ENCODE results near the gene SOBP. TPM values are rescaled to one million over a fixed set of nuclear protein-coding genes. Genes with fewer than 3 reads are reported as not detected.
"Not testable (repeated sequence)": the region's sequence is repeated elsewhere in the genome, so short reads cannot be mapped to it uniquely, and the experiment has no call there.

The SOBP gene
- total RNA-seq, 1 donor from 2014 or later = 0.27 TPM

- intact Hi-C loops (cut with micrococcal nuclease) = no loop called here
Observed at GRCh38 chr6:107546691-107547450, 57.0 kb downstream of the SOBP start.

- intact Hi-C loops (cut with micrococcal nuclease) = no loop called here
Observed at GRCh38 chr6:107547451-107547840, 57.5 kb downstream of the SOBP start.

- intact Hi-C loops (cut with micrococcal nuclease) = no loop called here
Observed at GRCh38 chr6:107550241-107550840, 60.4 kb downstream of the SOBP start.

GRCh38 chr6:107550906-107551305 is 61.0 kb downstream of the SOBP start:
- intact Hi-C loops (cut with micrococcal nuclease) = no loop called here

- intact Hi-C loops (cut with micrococcal nuclease) = not testable (repeated sequence)
Observed at GRCh38 chr6:107553121-107553520, 63.2 kb downstream of the SOBP start.

GRCh38 chr6:107554326-107554725 is 64.4 kb downstream of the SOBP start:
- intact Hi-C loops (cut with micrococcal nuclease) = no loop called here

GRCh38 chr6:107554918-107555317 is 65.0 kb downstream of the SOBP start:
- intact Hi-C loops (cut with micrococcal nuclease) = no loop called here

GRCh38 chr6:107555449-107555848 is 65.5 kb downstream of the SOBP start:
- intact Hi-C loops (cut with micrococcal nuclease) = no loop called here

- intact Hi-C loops (cut with micrococcal nuclease) = no loop called here
Observed at GRCh38 chr6:107556082-107556481, 66.2 kb downstream of the SOBP start.

GRCh38 chr6:107557698-107558097 is 67.8 kb downstream of the SOBP start:
- intact Hi-C loops (cut with micrococcal nuclease) = no loop called here

GRCh38 chr6:107560657-107561056 is 70.7 kb downstream of the SOBP start:
- intact Hi-C loops (cut with micrococcal nuclease) = no loop called here

GRCh38 chr6:107561306-107561705 is 71.4 kb downstream of the SOBP start:
- intact Hi-C loops (cut with micrococcal nuclease) = no loop called here

GRCh38 chr6:107563694-107564588 is 74.0 kb downstream of the SOBP start:
- intact Hi-C loops (cut with micrococcal nuclease) = no loop called here

- intact Hi-C loops (cut with micrococcal nuclease) = no loop called here
Observed at GRCh38 chr6:107564589-107564951, 74.7 kb downstream of the SOBP start.

GRCh38 chr6:107565165-107565723 is 75.3 kb downstream of the SOBP start:
- intact Hi-C loops (cut with micrococcal nuclease) = no loop called here

- intact Hi-C loops (cut with micrococcal nuclease) = no loop called here
Observed at GRCh38 chr6:107567643-107568042, 77.7 kb downstream of the SOBP start.

- intact Hi-C loops (cut with micrococcal nuclease) = no loop called here
Observed at GRCh38 chr6:107569473-107569872, 79.6 kb downstream of the SOBP start.

- intact Hi-C loops (cut with micrococcal nuclease) = no loop called here
Observed at GRCh38 chr6:107571354-107571753, 81.4 kb downstream of the SOBP start.

GRCh38 chr6:107572886-107573285 is 83.0 kb downstream of the SOBP start:
- intact Hi-C loops (cut with micrococcal nuclease) = no loop called here

- intact Hi-C loops (cut with micrococcal nuclease) = no loop called here
Observed at GRCh38 chr6:107574856-107575255, 84.9 kb downstream of the SOBP start.

- intact Hi-C loops (cut with micrococcal nuclease) = no loop called here
Observed at GRCh38 chr6:107576852-107577251, 86.9 kb downstream of the SOBP start.

All from T-helper 1 cell treated with Interleukin-12 subunit alpha and Interleukin-12 subunit beta and Interleukin-4 antibody, amounts not matched to agents 30 ng/mL and 1 ng/mL, for 36 hours (primary cell).